ENCODE measurements around the gene MBD3.
"Not testable (repeated sequence)": the region's sequence is repeated elsewhere in the genome, so short reads cannot be mapped to it uniquely, and the experiment has no call there.

MBD3 gene

GRCh38 chr19:1533510-1534150 is 59.0 kb downstream of the MBD3 start:
- no peak for FAIRE-seq

GRCh38 chr19:1532003-1532402 is 60.7 kb downstream of the MBD3 start:
- FAIRE-seq = no peak

- no peak for FAIRE-seq
Observed at GRCh38 chr19:1531587-1531986, 61.1 kb downstream of the MBD3 start.

GRCh38 chr19:1530856-1531255 is 61.8 kb downstream of the MBD3 start:
- not testable (repeated sequence) for FAIRE-seq

GRCh38 chr19:1529430-1529816 is 63.2 kb downstream of the MBD3 start:
- FAIRE-seq = no peak

- no peak for FAIRE-seq
Observed at GRCh38 chr19:1528596-1529429, 63.9 kb downstream of the MBD3 start.

- FAIRE-seq = no peak
Observed at GRCh38 chr19:1527650-1528309, 64.9 kb downstream of the MBD3 start.

- no peak for FAIRE-seq
Observed at GRCh38 chr19:1526979-1527649, 65.6 kb downstream of the MBD3 start.

- FAIRE-seq = no peak
Observed at GRCh38 chr19:1526066-1526778, 66.4 kb downstream of the MBD3 start.

GRCh38 chr19:1525343-1525742 is 67.3 kb downstream of the MBD3 start:
- no peak for FAIRE-seq

GRCh38 chr19:1524972-1525325 is 67.7 kb downstream of the MBD3 start:
- no peak for FAIRE-seq

- FAIRE-seq = no peak
Observed at GRCh38 chr19:1524287-1524971, 68.2 kb downstream of the MBD3 start.
